ENCODE data around the gene EMC6.

DNA sequence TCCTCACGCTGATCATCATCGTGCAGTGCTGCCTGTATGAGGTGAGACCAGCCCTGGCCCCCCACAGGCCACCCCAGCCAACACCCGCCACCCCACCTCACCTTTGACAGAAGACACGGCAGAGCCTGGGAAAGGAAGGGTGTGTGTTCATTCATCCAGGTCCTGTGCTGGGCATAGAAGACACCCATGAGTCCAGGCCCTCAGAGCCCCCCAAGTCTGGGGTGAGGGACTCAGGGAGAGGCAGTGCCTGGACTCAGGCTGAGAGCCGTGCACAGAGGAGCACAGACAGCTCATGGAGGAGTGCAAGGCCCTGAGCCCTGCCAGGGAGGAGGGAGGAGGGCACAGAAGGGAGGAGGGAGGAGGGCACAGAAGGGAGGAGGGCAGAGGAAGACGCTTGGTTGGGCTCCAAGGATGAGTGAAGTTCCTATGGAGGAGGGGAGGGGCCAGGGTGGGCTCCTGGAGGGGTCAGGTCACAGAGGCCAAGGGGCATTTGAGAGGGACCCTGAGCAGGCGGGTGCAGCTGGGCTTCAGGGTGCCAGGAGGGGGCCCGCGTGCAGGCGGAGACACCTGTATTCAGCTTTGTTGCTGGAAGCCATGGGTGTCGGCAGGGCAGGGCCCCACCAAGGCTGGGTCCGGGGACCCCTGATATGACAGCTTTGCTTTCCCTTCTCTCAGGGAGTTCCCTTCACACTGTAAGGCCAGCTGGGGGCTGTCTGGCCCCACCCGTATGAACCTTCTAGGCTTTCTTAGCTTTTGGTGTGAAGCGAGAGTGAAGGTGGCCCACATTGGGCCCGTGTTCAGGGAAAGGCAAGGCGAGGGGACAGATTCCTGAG is 11.6 kb upstream of the EMC6 start:
- TF ChIP-seq POLR2A (IDR thresholded peaks at IDR 0.05; ENCODE audit: low read length) (no peak), GATA1 (IDR thresholded peaks at IDR 0.05; ENCODE audit: low read depth, low read length) (no peak)

Measured in erythroblast (primary cell).